ENCODE data around the gene TKFC. TPM values are rescaled to one million over a fixed set of nuclear protein-coding genes. Genes with fewer than 3 reads are reported as not detected.
A peak's percentile ranks its signal among the peaks of the same experiment; 100 is the strongest.

Gene TKFC, protein sequence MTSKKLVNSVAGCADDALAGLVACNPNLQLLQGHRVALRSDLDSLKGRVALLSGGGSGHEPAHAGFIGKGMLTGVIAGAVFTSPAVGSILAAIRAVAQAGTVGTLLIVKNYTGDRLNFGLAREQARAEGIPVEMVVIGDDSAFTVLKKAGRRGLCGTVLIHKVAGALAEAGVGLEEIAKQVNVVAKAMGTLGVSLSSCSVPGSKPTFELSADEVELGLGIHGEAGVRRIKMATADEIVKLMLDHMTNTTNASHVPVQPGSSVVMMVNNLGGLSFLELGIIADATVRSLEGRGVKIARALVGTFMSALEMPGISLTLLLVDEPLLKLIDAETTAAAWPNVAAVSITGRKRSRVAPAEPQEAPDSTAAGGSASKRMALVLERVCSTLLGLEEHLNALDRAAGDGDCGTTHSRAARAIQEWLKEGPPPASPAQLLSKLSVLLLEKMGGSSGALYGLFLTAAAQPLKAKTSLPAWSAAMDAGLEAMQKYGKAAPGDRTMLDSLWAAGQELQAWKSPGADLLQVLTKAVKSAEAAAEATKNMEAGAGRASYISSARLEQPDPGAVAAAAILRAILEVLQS
- 10 to 100 TPM; 25.6 to 40.6 (median 32.9) TPM for total RNA-seq
- 10 to 100 TPM; 40.7 to 66.7 TPM for polyA plus RNA-seq

DNA sequence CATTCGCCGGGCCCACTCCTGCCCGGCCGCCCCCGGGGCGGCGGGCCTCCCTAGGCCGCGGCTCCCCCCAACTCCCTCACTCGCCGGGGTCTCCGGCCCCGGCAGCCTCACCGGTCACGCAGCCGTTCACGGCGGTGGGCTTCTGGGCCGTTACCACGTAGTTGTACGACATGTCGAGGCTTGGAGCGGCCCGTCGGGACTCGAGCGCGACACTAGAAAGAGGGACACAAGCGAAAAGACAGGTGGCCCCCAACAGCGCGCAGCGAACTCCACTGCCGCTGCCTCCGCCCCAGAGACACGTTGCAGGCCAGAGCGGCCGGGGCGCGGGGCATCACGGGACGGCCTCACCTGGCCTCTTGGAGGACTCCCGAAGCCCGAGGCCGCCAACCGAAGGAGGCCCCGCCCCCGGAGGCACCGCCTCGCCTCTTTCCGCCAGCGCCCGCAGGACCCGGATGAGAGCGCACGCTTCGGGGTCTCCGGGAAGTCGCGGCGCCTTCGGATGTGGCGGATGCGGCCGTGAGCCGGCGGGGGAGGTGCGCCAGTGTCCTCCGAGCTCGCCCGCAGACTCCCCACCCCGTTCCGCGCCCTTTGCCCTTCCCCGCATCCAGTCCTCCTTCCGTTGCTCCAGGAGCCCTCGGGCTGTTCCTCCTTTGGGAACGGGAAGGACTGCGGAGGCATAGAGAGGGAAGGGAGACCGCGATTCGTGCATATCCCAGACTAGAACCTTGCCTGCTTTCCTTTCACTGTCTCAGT is at the start of gene TKFC, which contains the start of gene DDB1:
TKFC (plus strand) TSS at position 432 of the 753 bp plus-strand sequence. CDS start 1,501 bp downstream, outside the sequence.
DDB1 (minus strand) TSS at position 309 of the 753 bp plus-strand sequence; CDS start at position 172, 137 bp downstream.
- peak; percentile 94 to 98 (median 96) for DNase-seq
- no peak for FAIRE-seq
- Histone ChIP-seq H3K36me3 (peaks cover 0 to 8% (median 4%) of the 10 kb centered on the region in 3 donors), H3K4me3 (peak within 1 kb of the TSS; percentile 66 to 98 (median 83)), H3K9me3 (no peaks in the 10 kb centered on the region), H3K4me1 (peaks cover 22 to 36% (median 27%) of the 10 kb centered on the region in 3 donors), H3K27ac (peak within 1 kb of the TSS; percentile 76 to 89 (median 85)), H3K27me3 (no peaks in the 10 kb centered on the region)
- no peak for TF ChIP-seq CTCF (IDR thresholded peaks at IDR 0.05)
- 0% methylated on average over 59 to 81 of the region's 81 CpGs for WGBS, 2 donors
- ATAC-seq: peak; percentile 94 to 96 (median 94)
- intact Hi-C loops (cut with DNase I): no loop called here

DNA sequence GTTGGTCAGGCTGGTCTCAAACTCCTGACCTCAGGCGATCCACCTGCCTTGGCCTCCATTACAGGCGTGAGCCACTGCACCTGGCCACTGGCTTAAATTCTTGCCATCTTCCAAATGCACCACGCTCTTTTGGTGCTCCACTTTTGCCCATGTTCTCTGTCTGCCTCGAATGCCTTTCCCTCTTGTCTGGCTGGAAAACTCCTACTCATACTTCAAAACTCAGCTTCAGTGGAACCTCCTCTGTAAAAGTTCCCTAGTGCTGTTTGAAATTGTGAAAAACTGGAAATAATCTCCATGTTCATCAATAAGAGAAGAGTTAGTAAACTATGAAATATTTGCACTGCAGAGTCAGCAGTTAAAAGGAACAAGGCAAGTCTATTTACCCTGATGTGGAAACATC is 49.4 kb upstream of the TKFC start:
- no peak overlapping the region for H3K27ac ChIP-seq
- no peaks in the 10 kb centered on the region for H3K4me1 ChIP-seq
- DNase-seq (no peak), ATAC-seq (no peak), FAIRE-seq (no peak)
- no peak overlapping the region for H3K4me3 ChIP-seq
- no peaks in the 10 kb centered on the region for H3K27me3 ChIP-seq
- H3K9me3 ChIP-seq: no peaks in the 10 kb centered on the region
- no peak for TF ChIP-seq CTCF (IDR thresholded peaks at IDR 0.05)
- 84 to 91% methylated on average over 4 of the region's 4 CpGs for WGBS, 2 donors
- H3K36me3 ChIP-seq: no peaks in the 10 kb centered on the region
- intact Hi-C loops (cut with DNase I): no loop called here

DNA sequence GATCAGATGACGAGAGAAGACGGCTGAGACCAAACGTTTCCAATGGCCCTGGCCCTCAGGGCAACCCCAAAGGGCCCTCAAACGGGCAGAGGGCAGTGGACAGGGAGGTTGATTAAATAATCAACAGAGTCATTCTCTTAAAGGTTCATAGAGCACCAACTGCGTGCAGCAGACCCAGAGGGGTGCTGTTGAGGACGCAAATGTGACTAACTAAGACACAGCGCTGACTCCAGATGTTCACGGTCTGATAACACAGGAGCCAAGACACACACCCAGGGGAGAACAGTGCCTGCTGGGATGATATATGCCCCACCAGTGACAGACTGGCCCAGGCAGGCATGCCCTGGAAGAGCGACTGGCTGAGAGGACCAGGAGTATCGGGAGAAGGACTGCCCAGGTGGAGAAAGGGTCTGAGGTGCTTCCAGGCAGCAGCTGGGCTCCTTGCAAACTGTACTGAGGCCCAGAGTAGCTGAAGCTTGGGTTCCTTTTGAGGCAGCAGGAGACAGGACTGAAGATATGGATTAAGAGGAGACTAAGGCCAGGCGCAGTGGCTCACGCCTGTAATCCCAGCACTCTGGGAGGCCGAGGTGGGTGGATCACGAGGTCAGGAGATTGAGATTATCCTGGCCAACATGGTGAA is 45.6 kb upstream of the TKFC start:
- no peaks in the 10 kb centered on the region for H3K9me3 ChIP-seq
- H3K4me1 ChIP-seq: no peaks in the 10 kb centered on the region
- H3K36me3 ChIP-seq: no peaks in the 10 kb centered on the region
- intact Hi-C loops (cut with DNase I): no loop called here
- H3K4me3 ChIP-seq: no peak overlapping the region
- H3K27me3 ChIP-seq: no peaks in the 10 kb centered on the region
- FAIRE-seq (no peak), DNase-seq (no peak), ATAC-seq (no peak)
- 81 to 86% methylated on average over 14 of the region's 14 CpGs for WGBS, 2 donors
- no peak for TF ChIP-seq CTCF (IDR thresholded peaks at IDR 0.05)
- no peak overlapping the region for H3K27ac ChIP-seq

DNA sequence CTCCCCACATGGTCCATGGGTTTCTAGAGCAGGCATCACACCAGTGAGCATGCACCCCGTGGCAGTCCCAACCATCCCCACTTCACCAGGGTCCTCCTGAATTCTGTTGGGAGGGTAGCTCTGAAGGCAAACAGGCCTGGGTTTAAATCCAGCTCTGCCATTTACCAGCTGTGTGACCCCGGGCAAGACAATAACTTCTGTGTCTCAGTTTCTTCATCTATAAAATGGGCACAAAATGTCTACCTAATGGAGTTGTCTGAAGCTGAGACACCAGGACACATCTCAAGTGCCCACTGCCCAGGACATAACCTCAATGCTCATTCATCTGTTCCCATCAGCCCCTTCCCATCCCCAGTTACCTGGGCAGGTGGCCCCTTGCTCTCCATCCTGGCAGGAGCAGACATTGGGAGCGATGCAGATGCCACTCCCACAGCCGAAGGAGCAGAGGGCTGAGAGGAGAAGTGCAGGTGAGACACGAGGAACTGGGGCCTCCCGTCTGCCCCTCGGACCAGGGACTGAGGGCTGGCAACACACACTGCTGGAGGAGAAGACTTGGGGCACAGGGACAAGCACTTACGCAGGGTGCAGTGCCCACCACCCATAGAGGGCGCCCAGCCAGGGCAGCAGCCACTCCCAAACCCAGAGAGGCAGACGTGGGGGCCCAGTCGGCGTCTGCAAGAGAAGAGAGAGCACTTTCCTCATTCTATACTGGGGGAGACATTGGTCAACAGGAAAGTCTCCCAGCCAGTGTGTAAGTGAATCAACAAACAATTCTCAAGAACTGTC is 41.9 kb upstream of the TKFC start:
- no peak for DNase-seq
- no peak for FAIRE-seq
- Histone ChIP-seq H3K27ac (no peak overlapping the region), H3K9me3 (no peaks in the 10 kb centered on the region), H3K27me3 (no peaks in the 10 kb centered on the region), H3K4me3 (no peak overlapping the region), H3K4me1 (peaks cover 3 to 5% (median 4%) of the 10 kb centered on the region in 3 donors), H3K36me3 (no peaks in the 10 kb centered on the region)
- intact Hi-C loops (cut with DNase I): no loop called here
- ATAC-seq: no peak
- WGBS, 2 donors: 79 to 90% methylated on average over 12 of the region's 12 CpGs
- no peak for TF ChIP-seq CTCF (IDR thresholded peaks at IDR 0.05)
